Uterine smooth muscle cell (primary cell): ENCODE measurements around the gene TMEM135. TPM values are rescaled to one million over a fixed set of nuclear protein-coding genes. Genes with fewer than 3 reads are reported as not detected.

Source experiments
- total RNA-seq: library from RNA; depleted of rRNA; stranded (reverse); fragments of >200 nt; gene quantifications from 2 replicates; pipeline ENCODE4 v1.2.3, GENCODE V29; 2014

The TMEM135 gene
- total RNA-seq = 19.7 and 20.0 TPM in 2 replicates

DNA sequence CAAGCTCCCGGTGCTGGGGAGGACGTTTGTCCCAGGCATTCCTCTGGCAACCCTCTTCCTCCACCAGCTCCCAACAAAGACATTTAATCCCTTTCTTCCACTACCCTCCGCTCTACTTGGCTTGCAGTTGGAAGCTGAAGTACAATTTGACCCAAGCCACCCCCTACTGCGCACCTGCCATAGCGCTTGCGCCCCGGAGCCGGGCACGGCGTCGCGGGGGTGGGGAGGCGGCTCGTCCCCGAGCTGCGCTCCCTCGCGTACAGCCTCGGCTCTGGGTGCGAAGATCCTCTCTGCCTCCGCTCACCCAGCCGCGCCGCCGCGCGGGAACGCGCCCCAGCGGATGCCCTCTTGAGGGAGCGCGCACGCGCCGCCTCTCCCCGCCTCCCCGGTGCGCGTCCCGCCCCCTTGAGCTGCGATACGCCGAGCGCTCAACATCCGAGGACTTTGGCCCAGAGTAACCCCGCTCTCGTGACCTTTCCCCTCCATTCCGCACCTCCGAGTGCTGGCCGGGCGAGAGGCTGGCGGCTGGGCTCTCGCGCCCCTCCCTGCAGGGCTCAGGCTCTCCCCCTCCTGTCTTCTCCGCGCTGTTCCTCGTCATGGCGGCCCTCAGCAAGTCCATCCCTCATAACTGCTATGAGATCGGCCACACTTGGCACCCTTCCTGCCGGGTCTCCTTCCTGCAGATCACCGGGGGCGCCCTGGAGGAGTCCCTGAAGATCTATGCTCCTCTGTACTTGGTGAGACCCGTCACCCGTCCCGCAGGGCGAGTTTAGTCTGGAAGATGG, at the start of gene TMEM135:
TMEM135 (plus strand) TSS at position 485 of the 785 bp plus-strand sequence; CDS start at position 597, 112 bp downstream.

Other genes starting within 250 kb of the TMEM135 start
- gene PRSS23, start 237.4 kb upstream of the TMEM135 start, total RNA-seq = 161 and 254 TPM in 2 replicates
- gene FZD4, start 82.5 kb upstream of the TMEM135 start, total RNA-seq = 14.6 and 29.1 TPM in 2 replicates